Stimulated activated CD8-positive, alpha-beta memory T cell treated with anti-CD3 and anti-CD28 coated beads, Interleukin-12 subunit alpha, Interleukin-12 subunit beta, amount 100 ng/mL, for 1 hour (primary cell): ENCODE measurements around the gene PDK3.
A peak's percentile ranks its signal among the peaks of the same experiment; 100 is the strongest.

ENCODE experiments used
- DNase-seq: peaks from one replicate; pipeline ENCODE4 v3.0.0-alpha.2; 2020; ENCODE audit warnings: low read depth

PDK3 gene

GRCh38 chrX:24464836-24465531 is at the start of gene PDK3:
TSS of gene PDK3 (plus strand) at chrX:24465286. CDS start at chrX:24465456, 170 bp downstream.
- peak; percentile 70 for DNase-seq

GRCh38 chrX:24415921-24416320 is 49.2 kb upstream of the PDK3 start:
- DNase-seq = no peak

GRCh38 chrX:24423960-24424359 is 41.1 kb upstream of the PDK3 start:
- DNase-seq = no peak

GRCh38 chrX:24424948-24425347 is 40.1 kb upstream of the PDK3 start:
- no peak for DNase-seq

- DNase-seq = no peak
Measured at GRCh38 chrX:24425806-24426205, 39.3 kb upstream of the PDK3 start.

GRCh38 chrX:24426340-24426913 is 38.7 kb upstream of the PDK3 start:
- DNase-seq = no peak

- DNase-seq = no peak
Measured at GRCh38 chrX:24426921-24427746, 38.0 kb upstream of the PDK3 start.

GRCh38 chrX:24427747-24428019 is 37.4 kb upstream of the PDK3 start:
- DNase-seq = no peak

GRCh38 chrX:24428516-24428915 is 36.6 kb upstream of the PDK3 start:
- DNase-seq = no peak

- DNase-seq = no peak
Measured at GRCh38 chrX:24435060-24435459, 30.0 kb upstream of the PDK3 start.

- DNase-seq = no peak
Measured at GRCh38 chrX:24443918-24444317, 21.2 kb upstream of the PDK3 start.

GRCh38 chrX:24444645-24445044 is 20.4 kb upstream of the PDK3 start:
- DNase-seq = no peak

- no peak for DNase-seq
Measured at GRCh38 chrX:24448762-24449250, 16.3 kb upstream of the PDK3 start.

GRCh38 chrX:24463077-24463476 is 2.0 kb upstream of the PDK3 start:
- no peak for DNase-seq

- no peak for DNase-seq
Measured at GRCh38 chrX:24464498-24464835, 619 bp upstream of the PDK3 start.

GRCh38 chrX:24465532-24465865 is 413 bp downstream of the PDK3 start:
- no peak for DNase-seq

GRCh38 chrX:24466025-24466424 is 939 bp downstream of the PDK3 start:
- DNase-seq = no peak

- DNase-seq = no peak
Measured at GRCh38 chrX:24468245-24468644, 3.2 kb downstream of the PDK3 start.

- DNase-seq = no peak
Measured at GRCh38 chrX:24471808-24472207, 6.7 kb downstream of the PDK3 start.

GRCh38 chrX:24475480-24475879 is 10.4 kb downstream of the PDK3 start:
- DNase-seq = no peak

- no peak for DNase-seq
Measured at GRCh38 chrX:24478509-24478908, 13.4 kb downstream of the PDK3 start.

GRCh38 chrX:24479924-24480323 is 14.8 kb downstream of the PDK3 start:
- peak; percentile 43 for DNase-seq

GRCh38 chrX:24480400-24480865 is 15.3 kb downstream of the PDK3 start:
- DNase-seq = no peak
